Putamen (tissue), 1 donor: Measurements from ENCODE around the gene SSBP3.
A peak's percentile ranks its signal among the peaks of the same experiment; 100 is the strongest.
"Not testable (repeated sequence)": the region's sequence is repeated elsewhere in the genome, so short reads cannot be mapped to it uniquely, and the experiment has no call there.

ENCODE experiments used
- DNase-seq: peaks from one replicate; pipeline ENCODE4 v3.0.0-alpha.2; 2016; ENCODE audit warnings: low spot score

SSBP3 gene

DNA sequence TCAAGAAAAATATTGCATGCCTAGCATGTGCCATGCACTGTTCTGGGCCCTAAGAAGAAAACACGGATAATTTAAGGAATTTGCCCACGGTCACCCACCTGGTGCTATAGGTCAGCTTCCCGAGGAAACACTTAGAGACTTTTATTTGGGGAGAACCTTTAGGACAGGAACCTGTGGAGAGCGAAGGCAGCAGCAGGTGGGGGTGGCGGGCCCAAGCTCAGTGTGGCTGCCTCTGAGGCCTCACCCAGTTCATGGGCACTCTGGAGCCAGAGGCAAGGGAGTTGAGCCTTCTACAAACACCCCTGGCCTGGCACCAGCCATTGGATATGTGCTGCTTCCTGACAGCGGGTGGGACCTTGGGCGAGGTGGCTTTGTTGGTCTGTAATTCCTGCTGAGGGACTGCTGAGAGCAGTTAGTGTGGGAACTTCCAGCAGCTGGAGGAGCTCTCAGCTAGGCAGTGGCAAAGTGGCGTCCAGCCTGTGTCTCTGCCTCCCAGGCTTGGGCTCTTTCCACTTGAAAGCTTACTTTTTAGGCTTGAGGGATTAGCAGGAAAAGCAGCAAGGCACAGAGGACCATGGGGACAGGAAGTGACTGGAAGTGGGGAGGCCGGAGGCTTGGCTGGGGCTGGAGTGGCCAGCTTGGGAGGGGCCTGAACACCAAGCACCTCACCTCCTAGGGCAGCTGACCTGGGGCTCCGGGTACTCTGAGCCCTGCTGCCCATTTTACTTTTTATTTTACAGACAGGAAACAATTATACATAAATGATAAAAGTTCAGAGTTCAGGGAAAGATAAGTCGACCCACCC lies 187.1 kb downstream of the SSBP3 start:
- no peak for DNase-seq

DNA sequence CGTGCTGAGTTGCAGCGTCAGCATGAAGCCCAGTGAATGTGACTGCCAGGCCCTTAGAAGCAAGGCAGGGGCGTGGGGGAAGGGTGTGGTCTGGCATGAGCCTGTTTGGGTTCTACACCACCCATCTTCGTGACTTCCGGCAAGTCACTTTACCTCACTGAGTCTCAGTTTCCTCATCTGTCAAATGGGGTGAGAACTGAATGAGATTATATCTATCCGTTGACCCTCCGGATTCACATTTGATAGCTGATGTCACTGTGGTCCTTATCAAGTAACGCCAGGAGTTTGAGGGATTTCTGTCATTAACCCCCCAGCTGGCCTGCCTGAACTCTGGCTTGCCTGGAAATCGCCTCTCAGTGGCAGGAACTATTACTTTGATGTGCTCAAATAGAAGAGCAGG lies 190.7 kb downstream of the SSBP3 start:
- no peak for DNase-seq

DNA sequence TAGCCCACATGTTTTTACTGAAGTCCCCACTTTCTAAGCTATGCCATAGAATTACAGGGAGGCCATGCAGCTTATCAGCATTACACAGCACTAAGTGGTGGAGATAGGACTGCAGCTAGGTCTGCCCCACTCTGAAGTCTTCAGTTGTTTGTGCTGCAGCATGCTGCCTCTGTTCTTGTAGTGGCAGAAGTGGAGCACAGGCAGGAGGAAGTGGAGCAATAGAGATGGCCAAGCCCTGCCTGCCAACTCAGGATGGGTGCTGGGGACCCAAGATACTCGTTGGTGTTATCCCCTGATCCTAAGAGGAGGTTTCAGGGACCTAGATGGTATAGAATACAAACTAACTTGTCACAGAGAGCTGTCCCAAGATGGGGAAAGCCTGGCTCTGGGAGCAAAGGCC lies 193.3 kb downstream of the SSBP3 start:
- no peak for DNase-seq

DNA sequence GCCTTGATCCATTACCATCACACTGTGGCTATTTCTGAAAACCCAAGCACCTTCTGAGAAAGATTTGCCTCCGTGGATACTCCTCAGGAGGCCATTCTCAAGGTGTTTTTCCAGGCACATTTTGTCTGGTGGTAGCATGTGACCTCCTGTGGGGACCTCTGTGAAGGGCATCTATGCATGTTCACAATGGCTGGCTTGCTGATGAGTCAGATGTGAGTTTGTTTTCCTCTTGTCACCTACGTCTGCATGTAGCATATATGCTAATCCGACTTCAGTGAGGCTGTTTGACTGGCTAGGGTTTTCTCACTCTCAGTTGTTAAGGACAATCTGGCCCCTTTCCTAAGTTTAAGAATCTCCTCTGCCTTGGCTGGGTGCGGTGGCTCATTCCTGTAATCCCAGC lies 198.3 kb downstream of the SSBP3 start:
- not testable (repeated sequence) for DNase-seq

DNA sequence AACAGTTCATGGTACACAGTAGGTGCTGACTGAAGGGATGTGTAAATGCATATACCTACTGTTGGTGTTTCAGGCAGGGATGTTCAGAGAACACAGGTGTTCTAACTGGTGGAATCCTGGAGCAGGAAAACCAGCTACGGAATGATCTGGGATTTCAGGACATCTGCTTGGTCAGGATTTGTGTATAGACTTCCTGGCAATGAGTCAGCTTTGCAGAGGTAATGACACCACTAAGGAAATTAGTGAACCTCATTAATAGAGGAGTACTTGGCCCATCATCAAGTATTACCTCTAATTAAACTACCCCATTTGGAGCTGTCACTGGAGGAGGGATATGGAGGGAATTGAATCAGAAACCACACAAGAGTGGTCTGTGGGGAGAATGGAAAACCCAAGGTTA lies 198.9 kb downstream of the SSBP3 start:
- DNase-seq, result no peak

DNA sequence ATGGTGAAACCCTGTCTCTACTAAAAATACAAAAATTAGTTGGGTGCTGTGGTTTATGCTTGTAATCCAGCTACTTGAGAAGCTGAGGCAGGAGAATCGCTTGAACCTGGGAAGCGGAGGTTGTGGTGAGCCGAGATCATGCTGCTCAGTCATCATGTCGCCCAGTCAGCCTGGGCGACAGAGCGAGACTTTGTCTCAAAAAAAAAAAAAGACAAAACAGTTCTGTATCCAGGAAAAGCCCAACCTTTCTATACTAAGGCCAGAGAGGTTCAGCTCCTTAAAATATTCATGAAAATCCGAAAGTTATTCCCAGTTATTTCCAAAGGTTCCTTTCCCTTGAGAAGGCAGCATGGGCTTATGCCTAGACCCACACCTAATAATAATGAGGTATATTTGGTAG lies 202.0 kb downstream of the SSBP3 start:
- DNase-seq, result no peak

DNA sequence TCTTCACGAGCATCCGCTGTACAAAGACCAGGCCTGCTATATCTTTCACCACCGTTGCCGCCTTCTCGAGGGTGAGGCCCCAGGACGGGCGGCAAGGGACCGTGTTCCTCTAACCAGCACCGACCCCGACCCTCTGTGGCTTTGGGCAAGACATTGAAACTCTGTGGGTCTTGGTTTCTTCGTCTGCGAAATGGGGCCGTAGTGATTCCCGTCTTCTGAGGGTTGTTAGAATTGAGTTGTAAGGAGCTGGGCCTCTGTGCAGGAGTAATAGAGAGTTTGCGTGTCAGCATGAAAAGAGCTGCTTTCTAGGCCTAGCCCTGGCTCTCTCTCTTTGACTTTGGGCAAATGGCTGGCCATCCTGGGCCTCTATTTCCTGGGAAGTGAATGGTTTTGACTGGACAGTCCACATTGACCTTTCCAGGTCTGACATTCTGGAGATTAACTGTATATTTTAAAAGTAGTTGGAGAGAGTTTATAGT lies 205.6 kb downstream of the SSBP3 start:
- DNase-seq, result no peak

DNA sequence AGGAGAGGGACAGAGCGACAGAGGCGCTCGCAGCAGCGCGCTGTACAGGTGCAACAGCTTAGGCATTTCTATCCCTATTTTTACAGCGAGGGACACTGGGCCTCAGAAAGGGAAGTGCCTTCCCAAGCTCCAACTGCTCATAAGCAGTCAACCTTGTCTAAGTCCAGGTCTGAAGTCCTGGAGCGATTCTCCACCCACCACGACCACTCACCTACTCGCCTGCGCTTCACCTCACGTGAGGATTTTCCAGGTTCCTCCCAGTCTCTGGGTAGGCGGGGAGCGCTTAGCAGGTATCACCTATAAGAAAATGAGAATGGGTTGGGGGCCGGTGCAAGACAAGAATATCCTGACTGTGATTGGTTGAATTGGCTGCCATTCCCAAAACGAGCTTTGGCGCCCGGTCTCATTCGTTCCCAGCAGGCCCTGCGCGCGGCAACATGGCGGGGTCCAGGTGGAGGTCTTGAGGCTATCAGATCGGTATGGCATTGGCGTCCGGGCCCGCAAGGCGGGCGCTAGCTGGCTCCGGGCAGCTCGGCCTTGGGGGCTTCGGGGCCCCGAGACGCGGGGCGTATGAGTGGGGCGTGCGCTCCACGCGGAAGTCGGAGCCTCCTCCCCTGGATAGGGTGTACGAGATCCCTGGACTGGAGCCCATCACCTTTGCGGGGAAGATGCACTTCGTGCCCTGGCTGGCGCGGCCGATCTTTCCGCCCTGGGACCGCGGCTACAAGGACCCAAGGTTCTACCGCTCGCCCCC lies 206.3 kb downstream of the SSBP3 start, which contains the start of the genes CYB5RL and MRPL37:
CYB5RL (minus strand) TSS at position 266 of the 754 bp plus-strand sequence. CDS start 4,414 bp downstream, outside the sequence.
MRPL37 (plus strand) TSS at position 403 of the 754 bp plus-strand sequence; CDS start at position 480, 77 bp downstream.
- peak; percentile 93 for DNase-seq

DNA sequence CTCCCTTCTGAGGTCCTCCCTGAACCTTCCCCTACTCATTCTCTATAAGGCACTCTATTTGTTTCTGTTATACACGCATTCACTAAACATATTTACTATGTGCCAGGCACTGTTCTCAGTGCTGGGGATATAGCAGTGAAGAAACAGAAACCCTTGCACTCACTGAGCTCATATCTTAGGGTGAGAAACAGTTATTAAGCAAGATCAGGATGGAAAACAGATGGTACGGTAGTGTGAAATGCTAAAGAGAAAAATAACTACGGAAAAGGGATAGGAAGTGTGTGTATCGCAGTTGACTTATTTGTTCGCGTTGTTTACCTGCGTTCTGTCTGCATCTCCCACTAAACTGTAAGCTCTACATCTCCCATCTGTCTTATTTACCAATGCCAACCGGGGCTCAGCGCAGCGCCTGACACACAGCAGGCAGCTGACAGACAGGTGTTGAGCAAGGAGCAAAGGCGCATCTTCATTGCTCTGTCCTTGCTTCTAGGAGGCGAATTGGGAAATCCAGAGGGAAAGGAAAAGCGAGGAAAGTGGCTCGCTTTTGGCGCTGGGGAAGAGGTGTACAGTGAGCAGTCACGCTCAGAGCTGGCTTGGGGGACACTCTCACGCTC lies 206.9 kb downstream of the SSBP3 start:
- no peak for DNase-seq

DNA sequence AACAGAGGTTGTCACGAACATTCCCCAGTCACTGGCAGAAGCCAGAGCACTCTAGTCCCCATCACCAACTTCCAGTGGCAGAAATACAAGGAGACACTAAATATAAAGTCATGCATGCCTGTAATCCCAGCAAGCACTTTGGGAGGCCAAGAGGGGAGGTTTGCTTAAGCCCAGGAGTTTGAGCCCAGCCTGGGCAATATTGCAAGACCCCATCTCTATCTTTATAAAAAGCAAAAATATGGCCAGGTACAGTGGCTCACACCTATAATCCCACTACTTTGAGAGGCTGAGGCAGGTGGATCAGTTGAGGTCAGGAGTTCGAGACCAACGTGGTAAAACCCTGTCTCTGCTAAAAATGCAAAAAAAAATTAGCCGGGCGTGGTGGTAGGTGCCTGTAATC lies 212.7 kb downstream of the SSBP3 start:
- no peak for DNase-seq

DNA sequence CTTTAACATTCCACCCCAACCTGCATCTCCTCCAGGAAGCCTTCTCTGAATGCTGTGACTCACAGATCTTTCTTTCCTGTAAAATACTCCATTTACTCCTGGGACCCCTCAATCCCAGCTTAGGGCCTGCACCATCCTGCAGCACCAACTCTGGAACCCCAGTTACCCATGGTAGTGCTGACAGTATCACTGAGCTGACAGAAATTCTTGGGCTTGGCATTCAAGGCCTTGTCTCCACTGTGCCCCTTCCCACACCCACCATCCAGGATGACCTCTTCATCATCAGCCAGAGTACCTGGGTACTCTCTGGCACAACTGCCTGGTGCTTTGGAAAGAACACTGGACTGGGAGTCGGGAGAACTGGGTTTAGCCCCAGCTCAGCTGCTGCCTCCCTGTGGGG lies 214.7 kb downstream of the SSBP3 start:
- no peak for DNase-seq

DNA sequence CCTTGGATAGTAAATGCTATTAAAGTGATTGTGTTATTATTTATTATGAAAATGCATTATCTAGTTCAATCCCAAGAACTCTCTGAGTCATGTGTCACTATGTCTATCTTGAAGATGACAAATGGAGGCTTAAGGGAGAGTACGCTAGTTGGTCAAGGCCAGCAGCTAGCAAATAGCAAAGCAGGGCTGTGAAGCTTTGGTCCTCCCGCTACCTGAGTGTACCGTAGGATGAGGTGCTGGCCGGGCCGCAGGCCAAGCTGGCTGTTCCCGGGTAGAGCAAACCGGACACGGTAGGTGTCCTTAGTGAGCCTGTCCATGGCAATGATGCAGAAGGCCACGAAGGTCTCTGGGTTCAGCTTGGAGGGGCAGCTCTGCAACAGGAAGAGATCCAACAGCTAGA lies 215.7 kb downstream of the SSBP3 start:
- DNase-seq, result no peak

DNA sequence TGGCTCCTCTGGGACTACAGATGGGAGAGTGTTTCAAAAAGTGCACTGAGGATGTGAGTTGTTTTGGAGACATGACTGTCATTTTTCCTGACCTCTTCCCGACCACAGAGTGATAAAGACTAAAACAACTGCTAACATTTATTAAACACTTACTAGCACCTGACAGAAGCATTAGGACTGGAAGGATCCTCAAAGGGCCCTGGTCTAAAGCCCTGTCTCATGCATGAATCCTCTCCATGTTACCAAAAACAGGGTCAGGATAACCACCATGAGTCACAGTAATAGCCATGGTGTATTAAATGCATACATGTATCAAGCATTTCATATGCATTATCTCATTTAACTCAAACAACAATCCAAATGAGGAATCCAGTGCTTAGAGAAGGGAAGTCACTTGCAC lies 217.9 kb downstream of the SSBP3 start:
- DNase-seq, result no peak

DNA sequence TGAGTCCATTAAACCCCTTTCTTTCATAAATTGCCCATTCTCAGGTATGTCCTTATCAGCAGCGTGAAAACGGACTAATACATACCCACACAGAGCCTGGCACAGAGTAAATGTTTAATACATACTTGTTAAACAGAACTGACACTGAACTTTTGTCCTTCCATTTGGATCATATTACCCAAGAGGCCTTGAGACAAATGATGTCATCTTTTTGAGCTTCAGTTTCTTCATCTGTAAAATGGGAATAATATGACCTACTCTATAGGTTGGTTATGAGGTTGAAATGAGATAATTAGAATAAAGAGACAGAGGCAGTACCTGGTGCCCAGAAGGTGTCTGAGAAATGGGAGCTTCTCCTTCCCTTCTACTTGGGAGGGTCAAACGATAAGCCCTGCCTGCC lies 220.1 kb downstream of the SSBP3 start:
- DNase-seq, result no peak

DNA sequence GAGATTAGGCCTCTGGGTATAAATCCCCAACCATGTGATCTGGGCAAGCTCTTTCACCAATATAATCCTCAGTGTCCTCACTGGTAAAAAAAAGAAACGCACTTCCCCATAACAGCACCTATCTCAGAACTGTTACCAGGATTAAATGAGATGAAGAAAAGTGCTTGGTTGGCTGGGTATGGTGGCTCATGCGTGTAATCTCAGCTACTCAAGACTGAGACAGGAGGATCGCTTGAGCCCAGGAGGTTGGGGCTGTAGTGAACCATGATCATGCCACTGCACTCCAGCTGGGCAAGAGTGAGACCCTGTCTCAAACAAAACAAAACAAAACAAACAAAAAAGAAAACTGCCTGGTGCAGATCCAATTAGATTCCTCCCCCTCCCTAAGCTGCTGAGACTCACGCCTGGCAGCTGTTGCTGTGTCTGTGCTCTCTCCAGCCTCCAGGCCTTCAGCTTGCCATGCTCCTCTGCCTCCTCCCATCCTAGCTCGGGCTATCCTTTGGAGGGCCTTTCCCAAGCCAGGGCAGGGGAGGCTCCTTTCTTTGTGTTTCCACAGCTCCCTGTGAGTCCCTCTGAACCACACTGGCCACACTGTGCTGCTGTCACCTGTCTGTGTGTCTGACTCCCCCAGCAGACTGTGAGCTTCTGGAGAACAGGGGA lies 225.4 kb downstream of the SSBP3 start:
- no peak for DNase-seq

DNA sequence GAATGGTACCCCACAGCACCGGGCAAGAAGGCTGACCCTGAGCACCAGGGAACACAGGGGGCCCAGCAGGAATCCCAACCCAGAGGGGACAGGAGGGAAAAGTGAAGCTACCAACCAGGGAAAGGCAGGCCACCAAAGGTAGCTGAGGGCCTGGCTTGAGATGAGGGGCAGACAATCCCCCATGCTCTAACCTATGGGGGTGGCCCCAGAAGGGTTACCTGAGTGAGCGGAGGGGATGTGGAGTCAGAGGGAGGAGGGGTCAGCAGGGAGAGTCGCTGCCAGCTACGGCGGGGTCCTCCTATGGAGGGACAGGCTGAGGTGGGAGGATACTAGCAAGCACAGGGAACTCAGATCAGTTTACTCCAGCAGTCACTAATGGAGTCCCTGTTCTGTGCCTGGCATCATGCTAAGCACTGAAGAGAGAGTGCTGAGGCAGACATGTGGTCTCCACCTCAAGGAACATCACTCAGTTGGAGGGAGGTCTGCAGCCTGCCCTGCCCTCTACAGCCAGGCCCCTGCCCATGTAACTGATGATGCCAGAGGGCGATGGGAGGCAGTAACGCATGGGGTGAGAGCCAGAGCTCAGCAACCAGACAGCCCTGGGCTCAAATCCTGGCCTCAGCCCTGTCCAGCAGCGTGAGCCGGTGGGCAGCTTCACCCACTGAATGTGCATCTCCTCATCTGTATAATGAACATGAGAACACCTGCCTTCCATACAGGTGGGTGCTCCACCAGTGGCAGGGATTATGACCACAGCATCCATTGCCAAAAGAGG lies 227.7 kb downstream of the SSBP3 start:
- DNase-seq, result no peak

DNA sequence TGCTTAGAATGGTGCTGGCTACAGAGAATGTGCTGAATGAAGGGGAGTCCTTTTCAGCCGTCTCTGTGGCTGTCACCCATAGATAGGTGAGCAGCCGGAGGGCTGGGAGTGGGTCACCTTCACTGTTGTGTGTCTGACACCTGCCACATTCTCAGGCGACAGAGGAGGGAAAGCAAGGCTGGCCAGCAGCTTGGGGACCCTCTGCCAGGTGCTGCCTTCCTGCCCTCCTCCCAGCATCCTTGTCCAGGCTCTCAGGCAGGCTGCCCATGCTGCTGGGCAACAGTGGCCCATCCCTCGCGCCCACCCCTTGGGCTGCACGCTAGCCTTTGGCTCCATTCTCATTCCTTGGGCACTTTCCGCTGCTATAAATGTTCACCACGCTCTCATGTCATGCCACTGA lies 228.5 kb downstream of the SSBP3 start:
- DNase-seq, result no peak

DNA sequence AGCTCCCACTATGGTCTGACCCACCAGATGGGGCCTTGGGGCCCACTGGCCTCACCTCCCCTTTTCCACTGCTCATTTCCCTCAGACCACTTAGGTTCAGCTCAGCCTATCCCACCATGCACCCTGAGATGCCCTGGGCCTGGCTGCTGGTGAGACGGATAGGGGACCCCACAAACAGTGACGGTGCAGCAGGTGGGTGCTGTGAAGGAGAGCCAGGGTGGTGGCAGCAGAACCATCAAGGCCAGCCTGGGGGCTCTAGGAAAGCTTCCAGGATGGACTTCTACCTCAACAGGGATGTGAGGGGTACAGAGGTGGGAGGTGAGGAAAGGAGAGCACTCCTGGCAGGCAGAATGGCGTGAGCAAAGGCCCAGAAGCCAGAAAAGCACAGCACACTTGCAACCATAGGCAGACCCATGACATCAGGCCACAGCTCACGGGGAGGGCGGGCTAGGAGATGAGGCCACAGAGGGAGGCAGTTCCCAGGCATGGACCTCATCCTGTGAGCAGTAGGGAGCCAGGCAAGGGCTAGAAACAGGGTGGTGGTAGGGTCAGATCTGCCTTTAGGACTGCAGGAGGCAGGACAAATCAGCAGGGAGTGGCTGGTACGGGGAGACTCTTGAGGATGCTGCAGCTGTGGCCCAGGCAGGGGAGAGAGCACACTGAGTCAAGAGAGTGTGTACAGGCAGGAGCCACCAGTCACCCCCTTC lies 229.4 kb downstream of the SSBP3 start:
- no peak for DNase-seq
